NAMALWA (cell line): Measurements from ENCODE around the gene TEX54.
"Not testable (repeated sequence)": the region's sequence is repeated elsewhere in the genome, so short reads cannot be mapped to it uniquely, and the experiment has no call there.

Source experiments
- DNase-seq: peaks from one replicate; pipeline ENCODE4 v3.0.0-alpha.2; 2015; ENCODE audit warnings: low spot score

TEX54 gene

DNA sequence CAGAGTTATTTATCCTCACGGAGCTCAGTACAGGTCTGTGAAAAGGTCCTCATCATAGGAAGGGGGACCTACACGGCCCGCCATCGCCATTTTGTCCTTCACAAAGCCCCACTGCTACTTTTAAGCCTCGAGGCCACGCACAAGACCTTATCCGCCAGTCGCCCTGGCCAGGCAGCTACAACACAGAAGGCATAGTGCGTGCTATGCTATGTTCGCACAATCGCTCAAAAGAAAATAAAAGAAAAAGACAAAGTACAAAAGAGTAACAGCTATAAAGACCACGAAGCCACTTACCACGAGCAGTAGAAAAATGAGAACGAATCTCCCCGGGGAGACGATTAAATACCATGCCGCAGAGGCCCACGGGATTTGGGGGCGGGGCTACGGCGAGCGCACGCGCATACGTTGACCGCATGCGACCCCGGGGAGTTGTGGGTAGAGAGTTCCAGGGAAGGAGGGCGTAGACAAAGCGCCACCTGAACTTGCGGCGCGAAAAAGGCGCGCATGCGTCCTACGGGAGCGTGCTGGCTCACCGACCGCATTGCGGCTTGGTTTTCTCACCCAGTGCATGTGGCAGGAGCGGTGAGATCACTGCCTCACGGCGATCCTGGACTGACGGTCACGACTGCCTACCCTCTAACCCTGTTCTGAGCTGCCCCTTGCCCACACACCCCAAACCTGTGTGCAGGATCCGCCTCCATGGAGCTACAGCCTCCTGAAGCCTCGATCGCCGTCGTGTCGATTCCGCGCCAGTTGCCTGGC, 23.1 kb upstream of the TEX54 start:
- DNase-seq = peak; percentile 99

DNA sequence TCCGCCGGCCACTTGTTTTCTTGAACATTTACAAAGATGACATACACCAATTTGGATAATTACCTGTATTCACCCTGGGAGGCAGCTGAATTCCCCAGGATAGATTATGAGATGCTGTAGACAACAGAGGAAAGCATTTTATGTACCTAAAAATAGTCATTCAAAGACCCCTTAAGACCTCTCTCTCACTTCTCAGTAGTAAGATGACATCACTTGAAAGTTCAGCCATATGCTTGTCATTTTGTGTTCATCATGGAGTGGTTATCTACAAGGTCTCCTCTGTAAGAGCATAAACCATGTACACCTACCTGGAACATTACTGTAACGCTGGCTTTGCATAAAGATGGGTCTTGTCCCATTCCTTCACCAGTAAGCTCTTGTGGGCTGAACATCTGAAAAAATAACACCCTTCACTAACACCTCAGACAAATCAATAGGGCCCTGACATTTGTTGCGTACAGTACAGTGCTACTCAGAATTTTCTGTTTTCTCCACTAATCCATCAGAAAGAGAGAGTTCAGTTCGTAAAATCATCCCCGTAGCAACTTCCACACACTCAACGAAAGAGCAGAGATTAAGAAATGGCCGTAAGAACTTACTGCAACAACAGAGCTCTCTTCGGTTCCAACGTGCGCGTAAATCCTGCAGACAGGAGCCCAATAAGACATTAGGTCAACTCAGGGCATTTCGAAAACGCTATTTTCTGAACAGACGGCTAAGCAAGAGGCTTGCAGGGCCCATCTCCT, 22.4 kb upstream of the TEX54 start:
- DNase-seq = peak; percentile 61

DNA sequence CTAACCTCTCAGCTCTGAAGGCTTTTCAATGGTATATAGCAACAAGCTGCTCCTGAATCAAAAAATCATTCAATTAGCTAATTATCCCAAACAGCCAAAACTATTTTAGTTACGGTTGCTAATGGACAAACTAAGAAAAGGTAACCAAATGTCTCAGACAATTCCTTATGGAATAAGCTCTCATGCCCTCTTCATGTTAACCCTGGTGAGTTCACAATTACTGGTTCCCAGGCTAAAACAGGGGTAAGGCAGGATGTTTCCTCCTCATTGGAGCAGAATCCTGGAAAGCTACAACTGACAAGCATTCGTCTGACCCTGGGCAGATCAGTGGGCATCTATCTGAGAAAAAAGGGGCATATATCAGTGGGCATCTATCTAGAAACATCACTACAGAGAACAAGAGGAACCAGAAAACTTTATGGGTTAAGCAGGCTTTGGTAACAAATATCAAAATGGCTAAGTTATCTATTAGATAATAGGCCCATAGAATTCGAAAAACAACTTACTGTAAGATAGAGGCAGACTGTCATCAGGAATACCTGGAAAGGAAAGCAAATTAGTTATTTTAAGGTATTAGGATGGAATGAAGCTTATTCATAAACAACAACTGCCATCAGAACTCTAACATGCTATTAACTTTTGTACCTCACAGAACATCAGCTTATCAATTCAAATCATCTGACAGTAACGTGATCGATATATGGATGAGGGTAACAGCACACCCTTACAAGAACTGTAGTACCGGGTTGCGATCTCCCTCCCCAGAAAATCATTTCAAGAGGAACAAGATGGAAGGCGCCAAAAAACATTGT, 21.6 kb upstream of the TEX54 start:
- DNase-seq = no peak

DNA sequence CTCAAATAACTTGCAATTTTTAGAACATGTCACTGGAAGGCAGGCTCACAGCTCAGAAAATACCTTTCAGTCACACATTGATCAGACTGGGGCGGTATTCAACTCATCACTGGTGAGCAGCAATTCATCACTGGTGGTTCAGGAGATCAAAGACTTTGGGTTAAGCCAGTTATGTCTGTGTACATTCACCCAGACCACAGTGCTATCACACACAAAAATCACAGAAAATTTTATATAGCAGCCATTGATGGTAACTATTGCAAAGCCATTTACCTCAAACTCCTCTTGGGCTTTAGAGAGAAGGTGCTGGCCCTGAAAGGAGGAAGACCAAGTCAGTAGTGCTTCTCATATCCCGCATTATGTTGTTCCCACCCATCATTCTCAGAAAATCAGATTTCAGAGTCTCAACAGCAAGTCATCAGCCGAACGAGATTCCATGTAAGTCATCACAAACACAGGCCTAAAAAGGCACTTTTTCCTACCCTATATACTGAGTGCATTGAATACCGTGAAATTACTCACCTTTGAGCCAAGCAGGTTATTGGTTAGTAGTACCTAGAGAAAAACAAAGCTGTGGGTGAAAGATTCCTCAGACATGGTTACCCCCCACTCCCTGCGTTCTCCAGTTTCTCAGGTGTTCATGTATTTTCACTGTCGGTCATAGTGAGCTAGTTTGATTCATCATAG, 20.8 kb upstream of the TEX54 start:
- DNase-seq = peak; percentile 43

DNA sequence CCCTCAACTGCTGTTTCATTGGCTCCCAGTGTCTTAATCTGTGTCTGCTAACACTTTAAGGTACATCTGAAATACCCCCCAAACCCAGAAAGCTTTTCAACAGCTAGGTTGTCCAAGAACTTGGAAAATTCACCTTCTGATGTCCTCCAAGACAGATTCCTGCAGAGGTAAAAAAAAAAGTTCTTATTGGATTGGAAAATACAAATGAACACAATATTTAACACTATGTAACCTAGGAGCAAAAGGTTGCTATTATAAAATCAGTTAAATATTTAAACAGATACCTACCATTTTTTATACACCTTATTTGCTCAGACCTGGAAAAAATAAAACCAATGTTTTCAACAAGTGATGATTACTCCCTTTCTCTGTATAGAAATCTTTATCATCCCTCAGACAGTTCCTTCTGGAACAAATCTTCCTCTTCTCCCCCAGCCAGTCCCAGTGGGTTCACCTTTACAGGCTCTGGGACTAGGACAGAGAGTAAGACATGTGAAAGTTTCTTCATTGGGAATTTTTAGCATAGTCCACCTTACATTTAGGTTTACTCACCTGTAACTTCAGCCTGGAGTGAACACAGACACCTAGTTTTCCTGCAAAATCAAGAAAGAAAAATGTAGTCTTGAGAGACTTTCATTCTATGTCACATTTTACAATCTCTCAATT, 20.0 kb upstream of the TEX54 start:
- DNase-seq = no peak

DNA sequence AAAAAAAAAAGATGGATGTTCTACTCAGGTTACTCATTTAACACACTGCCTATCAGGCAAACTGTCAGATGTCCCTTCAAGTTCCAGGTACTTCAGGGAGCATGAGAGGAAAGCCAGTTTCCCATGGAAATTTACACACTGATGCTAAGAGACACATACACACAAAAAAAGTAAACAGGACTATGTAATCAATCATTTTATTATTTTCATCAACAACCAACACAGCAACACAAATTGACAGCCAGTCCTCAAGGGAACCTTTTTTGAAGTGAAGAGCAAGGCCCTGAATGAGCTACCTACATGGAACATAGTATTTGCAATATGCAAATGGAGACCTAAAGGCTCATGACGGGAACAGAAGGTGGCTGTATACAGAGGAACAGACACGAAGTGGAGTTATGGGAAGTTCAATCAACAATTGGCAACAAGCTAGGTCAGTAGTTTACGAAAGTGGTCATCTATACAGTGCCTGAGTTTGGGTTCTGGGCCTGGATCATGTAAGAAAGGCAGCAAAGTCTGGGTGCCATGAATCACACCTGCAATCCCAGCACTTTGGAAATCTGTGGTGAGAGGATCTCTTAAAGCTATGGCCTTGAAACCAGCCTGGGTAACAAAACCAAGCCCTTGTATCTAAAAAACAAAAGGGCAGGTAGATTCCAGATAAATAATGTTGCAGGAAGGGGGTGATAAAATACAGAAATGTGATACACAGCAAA, 19.3 kb upstream of the TEX54 start:
- DNase-seq = peak; percentile 81

DNA sequence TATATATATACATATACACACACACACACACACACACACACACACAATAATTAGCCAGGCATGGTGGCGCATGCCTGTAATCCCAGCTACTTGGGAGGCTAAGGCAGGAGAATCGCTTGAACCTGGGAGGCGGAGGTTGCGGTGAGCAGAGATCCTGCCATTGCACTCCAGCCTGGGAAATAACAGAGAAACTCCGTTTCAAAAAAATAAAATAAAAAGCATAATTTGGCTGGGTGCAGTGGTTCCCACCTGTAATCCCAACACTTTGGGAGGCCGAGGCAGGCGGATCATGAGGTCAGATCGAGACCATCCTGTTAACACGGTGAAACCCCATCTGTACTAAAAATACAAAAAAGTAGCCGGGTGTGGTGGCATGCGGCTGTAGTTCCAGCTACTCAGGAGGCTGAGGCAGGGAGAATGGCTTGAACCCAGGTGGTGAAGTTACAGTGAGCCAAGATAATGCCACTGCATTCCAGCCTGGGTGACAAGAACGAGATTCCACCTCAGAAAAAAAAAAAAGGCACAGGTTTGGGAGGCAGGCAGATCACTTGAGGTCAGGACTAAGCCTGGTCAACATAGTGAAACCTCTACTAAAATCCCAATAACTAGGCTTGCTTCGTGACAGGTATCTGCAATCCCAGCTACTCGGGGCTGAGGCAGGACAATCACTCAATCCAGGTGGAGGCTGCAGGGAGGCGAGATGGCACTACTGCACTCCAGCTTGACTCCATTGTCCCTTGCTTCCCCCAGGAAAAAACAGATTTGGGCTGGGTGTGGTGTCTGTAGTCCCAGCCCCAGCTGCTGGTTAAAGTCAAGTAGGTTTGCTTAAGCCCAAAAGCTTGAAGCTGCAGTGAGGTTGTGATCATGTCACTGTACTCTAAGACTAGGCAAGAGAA, 18.5 kb upstream of the TEX54 start:
- peak; percentile 83 for DNase-seq

DNA sequence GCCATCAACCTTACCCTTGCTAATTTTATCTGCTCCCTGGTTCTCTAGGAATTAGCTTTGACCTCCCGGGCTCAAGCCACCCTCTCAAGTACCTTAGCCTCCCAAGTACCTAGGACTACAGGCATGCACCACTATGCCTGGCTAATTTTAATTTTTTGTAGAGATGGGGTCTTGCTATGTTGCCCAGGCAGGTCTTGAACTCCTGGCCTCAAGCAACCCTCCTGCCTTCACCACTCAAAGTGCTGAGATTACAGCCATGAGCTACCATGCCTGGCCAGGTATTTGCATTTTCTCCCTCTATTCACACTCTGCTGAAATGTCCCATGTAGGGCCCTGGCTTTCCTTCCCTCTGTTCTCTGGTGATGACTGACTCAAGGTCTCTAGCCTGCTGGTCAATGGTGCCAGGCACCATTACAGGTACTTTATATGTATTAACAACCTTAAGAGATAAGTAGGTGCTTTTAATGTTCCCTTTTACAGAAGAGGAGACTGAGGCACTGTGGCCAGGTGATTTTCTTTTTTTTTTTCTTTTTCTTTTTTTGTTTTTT, 15.2 kb upstream of the TEX54 start:
- DNase-seq = peak; percentile 32

DNA sequence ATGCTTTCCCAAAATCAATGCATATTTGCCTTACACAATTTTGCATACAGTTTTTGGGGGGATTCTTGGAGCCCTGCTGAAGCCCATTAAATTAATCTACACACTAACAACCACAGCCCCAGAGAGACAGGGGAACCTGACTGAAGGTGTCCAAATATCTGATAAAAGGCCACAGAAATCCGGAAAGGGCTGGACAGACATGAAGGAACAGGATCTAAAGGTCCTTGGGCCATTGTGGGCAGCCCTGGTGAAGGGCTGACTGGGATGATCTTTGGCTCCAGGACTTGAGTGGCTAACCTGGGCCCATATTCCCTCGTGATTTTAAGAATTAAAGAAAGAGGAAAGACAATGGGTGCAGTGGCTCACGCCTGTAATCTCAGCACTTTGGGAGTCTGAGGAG, 13.5 kb upstream of the TEX54 start:
- no peak for DNase-seq

DNA sequence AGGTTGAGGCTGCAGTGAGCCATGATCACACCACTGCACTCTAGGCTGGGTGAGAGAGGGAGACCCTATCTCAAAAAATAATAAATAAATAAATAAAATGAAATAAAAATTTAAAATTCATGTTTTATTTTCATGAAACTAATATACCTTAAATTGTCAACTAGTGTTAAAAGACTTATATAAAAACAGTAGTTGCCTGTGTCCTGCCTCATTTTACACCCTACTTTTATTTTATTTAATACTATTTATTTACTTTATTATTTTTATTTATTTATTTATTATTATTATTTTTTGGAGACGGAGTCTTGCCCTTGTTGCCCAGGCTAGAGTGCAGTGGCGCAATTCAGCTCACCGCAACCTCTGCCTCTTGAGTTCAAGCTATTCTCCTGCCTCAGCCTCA, 11.5 kb upstream of the TEX54 start:
- no peak for DNase-seq

DNA sequence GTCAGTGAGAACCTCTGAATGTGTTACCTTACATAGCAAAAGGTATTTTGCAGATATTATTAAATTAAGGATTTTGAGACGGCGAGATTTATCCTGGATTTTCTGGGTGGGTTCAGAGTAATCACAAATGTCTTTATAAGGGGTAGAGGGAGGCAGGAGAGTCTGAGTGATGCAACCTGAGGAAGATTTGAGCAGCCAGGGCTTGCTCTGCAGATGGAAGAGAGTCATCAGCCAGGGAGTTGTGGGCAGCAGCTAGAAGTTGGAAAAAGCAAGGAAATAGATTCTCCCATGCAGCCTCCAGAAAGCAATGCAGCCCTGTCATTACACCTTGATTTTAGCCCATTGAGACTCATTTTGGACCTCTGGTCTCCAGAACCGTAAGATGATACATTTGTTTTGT, 10.8 kb upstream of the TEX54 start:
- no peak for DNase-seq

DNA sequence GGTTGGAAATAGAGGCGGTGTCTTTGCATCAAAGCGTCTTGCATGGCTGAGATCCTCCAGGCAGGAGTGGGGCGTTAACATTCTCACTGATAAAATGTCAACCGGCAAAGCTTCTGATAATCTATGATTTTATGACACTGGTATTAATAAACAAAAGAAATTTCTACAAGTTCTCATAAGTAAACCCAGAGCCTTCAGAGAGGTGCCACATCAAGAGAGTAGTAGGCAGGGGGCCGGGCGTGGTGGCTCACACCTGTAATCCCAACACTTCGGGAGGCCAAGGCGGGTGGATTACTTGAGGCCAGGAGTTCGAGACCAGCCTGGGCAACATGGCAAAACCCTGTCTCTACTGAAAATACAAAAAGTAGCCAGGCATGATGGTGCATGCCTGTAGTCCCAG, 10.2 kb upstream of the TEX54 start:
- DNase-seq = not testable (repeated sequence)

DNA sequence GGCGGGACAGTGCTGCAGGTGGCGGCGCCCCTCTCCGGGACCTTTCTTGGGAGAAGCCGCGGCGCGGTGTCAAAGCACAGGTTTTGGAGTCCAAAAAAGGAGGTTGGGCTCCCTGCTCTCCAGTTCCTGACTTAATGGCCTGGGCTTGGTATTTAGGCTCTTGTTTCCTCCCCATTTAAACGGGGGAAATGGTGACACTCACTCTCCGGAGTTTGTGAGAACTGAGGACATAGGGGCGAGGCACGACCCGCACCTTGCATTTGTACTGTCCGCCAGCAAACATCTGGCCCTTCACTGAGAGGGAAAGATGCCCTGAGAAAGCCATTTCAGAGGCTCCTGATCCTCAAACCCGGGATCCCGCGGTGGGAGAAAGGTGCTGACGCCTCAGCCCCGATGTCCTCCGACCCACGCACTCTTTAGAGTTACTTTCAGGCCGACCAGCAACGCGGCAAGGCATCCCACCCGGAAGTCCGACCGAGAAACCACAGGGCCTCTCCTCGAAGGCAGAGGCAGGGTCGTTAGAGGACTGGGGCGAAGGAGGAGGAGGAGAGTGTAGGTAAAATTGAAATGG, 9.6 kb upstream of the TEX54 start:
- DNase-seq = peak; percentile 59

DNA sequence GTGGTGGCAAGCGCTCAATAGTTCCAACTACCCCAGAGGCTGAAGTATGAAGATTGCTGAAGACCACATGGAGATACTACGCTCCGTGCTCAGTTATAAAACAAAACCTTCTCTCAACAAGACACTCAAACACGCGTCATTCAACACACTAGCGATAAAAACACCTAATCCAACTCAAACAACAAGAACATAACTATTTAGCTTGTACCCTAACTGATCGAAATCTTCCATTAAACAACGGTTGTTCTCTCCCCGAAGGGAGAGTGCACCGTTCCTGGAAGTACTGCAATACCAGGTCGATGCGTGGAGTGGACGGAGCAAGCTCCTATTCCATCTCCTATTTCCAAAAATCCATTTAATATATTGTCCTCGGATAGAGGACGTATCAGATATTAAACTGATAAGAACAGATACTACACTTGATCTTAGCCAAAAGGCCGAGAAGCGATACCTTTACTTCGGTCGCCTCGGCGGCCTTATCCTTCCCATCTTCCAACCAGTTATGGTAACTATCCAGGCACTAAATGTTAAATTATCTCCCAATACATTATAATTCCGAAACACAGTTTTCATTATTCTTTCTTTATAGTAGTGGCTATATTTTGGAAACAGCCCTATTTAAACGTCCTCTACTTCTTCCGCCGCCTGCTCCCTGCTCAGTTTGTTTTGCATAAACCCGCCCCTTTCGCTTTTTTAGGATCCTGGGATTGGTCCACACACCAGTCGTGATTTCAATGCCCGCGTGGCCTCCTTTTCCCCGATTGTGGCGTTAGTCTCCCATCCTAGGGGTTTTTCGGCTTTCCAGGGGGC, 8.9 kb upstream of the TEX54 start:
- peak; percentile 99 for DNase-seq

DNA sequence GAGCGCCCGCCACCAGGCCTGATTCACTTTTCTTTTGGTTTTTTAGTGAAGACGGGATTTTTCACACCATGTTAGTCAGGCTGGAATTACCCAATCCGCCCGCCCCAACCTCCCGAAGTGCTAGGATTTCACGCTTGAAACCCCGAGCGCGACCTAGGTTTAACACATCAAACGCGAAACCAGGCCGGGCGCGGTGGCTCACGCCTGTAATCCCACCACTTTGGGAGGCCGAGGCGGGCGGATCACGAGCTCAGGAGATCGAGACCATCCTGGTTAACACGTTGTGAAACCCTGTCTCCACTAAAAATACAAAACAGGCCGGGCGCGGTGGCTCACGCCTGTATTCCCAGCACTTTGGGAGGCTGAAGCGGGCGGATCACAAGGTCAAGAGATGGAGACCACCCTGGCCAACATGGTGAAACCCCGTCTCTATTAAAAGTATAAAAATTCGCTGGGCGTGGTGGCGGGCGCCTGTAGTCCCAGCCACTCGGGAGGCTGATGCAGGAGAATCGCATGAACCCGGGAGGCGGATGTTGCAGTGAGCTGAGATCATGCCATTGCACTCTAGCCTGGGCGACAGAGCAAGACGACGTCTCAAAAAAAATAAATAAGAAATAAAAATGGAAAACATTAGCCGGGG, 8.2 kb upstream of the TEX54 start:
- DNase-seq = peak; percentile 98

DNA sequence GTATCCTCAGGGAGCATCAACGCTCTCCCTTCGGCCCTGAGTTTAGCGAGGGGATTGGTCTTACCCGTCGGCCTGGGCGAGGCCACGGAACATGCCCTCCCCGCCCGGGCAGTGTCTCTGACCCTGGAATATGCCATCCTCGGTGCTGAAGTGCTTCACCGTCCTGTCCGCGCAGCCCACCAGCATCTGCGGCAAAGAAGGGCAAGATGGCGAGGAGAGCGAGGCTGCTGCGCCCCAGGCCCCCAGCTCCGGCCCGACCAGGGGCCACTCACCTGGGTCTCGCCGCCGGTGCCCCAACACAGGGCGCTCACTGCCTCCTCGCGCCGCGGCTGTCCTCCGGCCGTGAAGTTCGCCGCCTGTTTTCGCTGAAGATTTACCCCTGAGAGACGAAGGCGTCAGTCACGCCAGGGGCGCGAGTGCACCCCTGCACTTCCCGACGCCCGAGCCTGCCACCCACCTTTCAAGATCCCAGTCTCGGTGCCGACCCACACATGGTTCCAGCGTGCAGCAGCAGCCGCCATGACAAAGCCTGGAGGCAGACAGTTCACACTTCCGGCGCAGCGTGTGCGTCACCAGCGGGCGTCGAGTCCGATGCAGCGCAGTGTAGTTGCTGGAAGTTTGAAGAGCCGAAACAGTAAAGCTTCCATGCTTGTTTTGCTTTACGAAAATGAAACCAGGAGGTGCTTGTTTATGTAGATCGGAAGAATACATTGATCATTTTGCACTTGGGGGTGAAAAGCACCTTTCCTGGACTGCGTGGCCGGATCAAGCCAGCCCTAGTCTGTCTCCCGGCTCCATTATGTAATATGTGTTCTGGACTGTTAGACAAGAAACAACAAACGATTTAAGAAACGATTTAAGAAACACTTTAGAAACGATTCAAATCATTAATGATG, 6.7 kb upstream of the TEX54 start, which contains the start of gene WDR74:
TSS of gene WDR74 (minus strand) at position 541 of the 896 bp plus-strand sequence. CDS start at position 521, 20 bp downstream.
- peak; percentile 98 for DNase-seq

DNA sequence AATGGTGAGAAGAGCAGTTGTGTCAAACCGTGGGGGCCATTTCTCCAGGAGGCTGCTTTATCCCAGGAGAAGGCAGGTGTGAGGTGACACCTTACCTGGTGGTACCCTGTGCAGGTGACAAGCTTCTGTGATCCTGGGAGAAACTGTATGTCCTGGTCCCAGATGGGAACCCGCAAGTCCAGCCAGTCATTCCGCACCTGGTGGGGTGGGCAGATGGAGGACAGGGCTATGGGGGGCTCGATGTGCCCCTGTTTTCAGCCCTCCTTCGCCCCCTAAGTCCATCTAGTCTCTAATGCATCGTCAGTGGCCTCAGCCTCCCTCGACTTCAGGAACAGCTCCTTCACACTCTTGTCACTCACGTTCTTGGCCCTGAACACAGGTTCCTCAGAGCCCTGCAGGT, 2.7 kb upstream of the TEX54 start:
- no peak for DNase-seq
